GM21381 (cell line): ENCODE results near the gene PHETA1.
"Not testable (repeated sequence)": the region's sequence is repeated elsewhere in the genome, so short reads cannot be mapped to it uniquely, and the experiment has no call there.

ENCODE experiments used
- ATAC-seq: cut with Tn5 transposase; IDR thresholded peaks from one replicate; pipeline ENCODE4 v1.9.1; 2021; ENCODE audit warnings: mild to moderate bottlenecking, moderate library complexity; ENCODE audit not compliant: unreplicated experiment

PHETA1 gene

GRCh38 chr12:111351026-111351425 is 17.9 kb downstream of the PHETA1 start:
- ATAC-seq = no peak

- ATAC-seq = no peak
Measured at GRCh38 chr12:111349748-111350520, 19.0 kb downstream of the PHETA1 start.

GRCh38 chr12:111349101-111349747 is 19.7 kb downstream of the PHETA1 start:
- ATAC-seq = no peak

- no peak for ATAC-seq
Measured at GRCh38 chr12:111347891-111348644, 20.8 kb downstream of the PHETA1 start.

GRCh38 chr12:111344254-111344875 is 24.5 kb downstream of the PHETA1 start:
- ATAC-seq = no peak

- no peak for ATAC-seq
Measured at GRCh38 chr12:111343181-111343580, 25.7 kb downstream of the PHETA1 start.

GRCh38 chr12:111342376-111342775 is 26.5 kb downstream of the PHETA1 start:
- ATAC-seq = no peak

- no peak for ATAC-seq
Measured at GRCh38 chr12:111341426-111342065, 27.3 kb downstream of the PHETA1 start.

GRCh38 chr12:111340680-111341079 is 28.2 kb downstream of the PHETA1 start:
- not testable (repeated sequence) for ATAC-seq

GRCh38 chr12:111340231-111340630 is 28.7 kb downstream of the PHETA1 start:
- no peak for ATAC-seq

GRCh38 chr12:111339321-111339938 is 29.5 kb downstream of the PHETA1 start:
- no peak for ATAC-seq

GRCh38 chr12:111338096-111338495 is 30.8 kb downstream of the PHETA1 start:
- ATAC-seq = no peak

GRCh38 chr12:111337371-111337770 is 31.5 kb downstream of the PHETA1 start:
- no peak for ATAC-seq

- ATAC-seq = not testable (repeated sequence)
Measured at GRCh38 chr12:111336411-111336810, 32.5 kb downstream of the PHETA1 start.

- ATAC-seq = no peak
Measured at GRCh38 chr12:111335811-111336210, 33.1 kb downstream of the PHETA1 start.

GRCh38 chr12:111335301-111335700 is 33.6 kb downstream of the PHETA1 start:
- ATAC-seq = not testable (repeated sequence)

GRCh38 chr12:111334393-111334915 is 34.4 kb downstream of the PHETA1 start:
- ATAC-seq = no peak

- ATAC-seq = no peak
Measured at GRCh38 chr12:111330800-111331752, 37.8 kb downstream of the PHETA1 start.

- ATAC-seq = no peak
Measured at GRCh38 chr12:111328138-111328537, 40.8 kb downstream of the PHETA1 start.
